ENCODE results near the gene CAPN10. TPM values are rescaled to one million over a fixed set of nuclear protein-coding genes. Genes with fewer than 3 reads are reported as not detected.

The CAPN10 gene
- total RNA-seq, 4 donors from 2014 or later, result 28.0 to 66.3 (median 54.8) TPM

DNA sequence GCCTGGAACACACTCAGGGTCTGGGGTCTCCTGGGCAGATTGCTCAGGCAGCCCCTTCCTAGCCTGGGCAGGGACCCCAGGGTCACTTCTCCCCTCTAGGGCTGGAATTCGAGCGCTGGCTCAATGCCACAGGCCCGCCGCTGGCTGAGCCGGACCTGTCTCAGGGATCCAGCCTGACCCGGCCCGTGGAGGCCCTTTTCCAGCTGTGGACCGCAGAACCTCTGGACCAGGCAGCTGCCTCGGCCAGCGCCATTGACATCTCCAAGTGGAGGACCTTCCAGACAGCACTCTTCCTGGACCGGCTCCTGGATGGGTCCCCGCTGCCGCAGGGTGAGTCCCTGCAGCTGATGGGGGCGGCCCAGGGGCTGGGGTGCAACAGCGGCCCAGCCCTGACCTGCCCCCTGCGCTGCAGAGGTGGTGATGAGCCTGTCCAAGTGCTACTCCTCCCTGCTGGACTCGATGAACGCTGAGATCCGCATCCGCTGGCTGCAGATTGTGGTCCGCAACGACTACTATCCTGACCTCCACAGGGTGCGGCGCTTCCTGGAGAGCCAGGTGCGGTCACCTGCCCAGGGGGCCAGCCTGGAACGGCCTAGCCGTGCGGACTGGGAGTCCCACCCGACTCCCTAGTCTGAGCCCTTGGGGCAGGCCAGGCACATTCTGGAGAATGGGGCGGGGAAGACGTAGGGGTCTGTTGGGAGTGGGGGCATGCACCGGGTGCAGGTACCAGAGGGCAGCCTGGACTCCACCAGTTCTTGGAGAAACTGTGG lies 9.9 kb upstream of the CAPN10 start:
- Histone ChIP-seq H3K4me3 (no peak overlapping the region), H3K27ac (peak overlapping the region in 2 of 4 donors; percentile 42 to 77), H3K36me3 (peaks cover 0 to 90% (median 21%) of the 10 kb centered on the region in 3 donors), H3K27me3 (no peaks in the 10 kb centered on the region), H3K4me1 (peaks cover 0 to 49% (median 14%) of the 10 kb centered on the region in 4 donors), H3K9me3 (peaks cover 0 to 7% (median 0%) of the 10 kb centered on the region in 4 donors)
- no peak for DNase-seq (ENCODE audit: low spot score in 2 of 2)
- 89 to 93% methylated on average over 6 to 29 of the region's 32 CpGs for WGBS, 2 donors
- TF ChIP-seq EP300 (IDR thresholded peaks at IDR 0.05) (no peak), POLR2A (IDR thresholded peaks at IDR 0.05) (no peak)
- TF ChIP-seq, protein P1, sequence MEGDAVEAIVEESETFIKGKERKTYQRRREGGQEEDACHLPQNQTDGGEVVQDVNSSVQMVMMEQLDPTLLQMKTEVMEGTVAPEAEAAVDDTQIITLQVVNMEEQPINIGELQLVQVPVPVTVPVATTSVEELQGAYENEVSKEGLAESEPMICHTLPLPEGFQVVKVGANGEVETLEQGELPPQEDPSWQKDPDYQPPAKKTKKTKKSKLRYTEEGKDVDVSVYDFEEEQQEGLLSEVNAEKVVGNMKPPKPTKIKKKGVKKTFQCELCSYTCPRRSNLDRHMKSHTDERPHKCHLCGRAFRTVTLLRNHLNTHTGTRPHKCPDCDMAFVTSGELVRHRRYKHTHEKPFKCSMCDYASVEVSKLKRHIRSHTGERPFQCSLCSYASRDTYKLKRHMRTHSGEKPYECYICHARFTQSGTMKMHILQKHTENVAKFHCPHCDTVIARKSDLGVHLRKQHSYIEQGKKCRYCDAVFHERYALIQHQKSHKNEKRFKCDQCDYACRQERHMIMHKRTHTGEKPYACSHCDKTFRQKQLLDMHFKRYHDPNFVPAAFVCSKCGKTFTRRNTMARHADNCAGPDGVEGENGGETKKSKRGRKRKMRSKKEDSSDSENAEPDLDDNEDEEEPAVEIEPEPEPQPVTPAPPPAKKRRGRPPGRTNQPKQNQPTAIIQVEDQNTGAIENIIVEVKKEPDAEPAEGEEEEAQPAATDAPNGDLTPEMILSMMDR (IDR thresholded peaks at IDR 0.05), result no peak

DNA sequence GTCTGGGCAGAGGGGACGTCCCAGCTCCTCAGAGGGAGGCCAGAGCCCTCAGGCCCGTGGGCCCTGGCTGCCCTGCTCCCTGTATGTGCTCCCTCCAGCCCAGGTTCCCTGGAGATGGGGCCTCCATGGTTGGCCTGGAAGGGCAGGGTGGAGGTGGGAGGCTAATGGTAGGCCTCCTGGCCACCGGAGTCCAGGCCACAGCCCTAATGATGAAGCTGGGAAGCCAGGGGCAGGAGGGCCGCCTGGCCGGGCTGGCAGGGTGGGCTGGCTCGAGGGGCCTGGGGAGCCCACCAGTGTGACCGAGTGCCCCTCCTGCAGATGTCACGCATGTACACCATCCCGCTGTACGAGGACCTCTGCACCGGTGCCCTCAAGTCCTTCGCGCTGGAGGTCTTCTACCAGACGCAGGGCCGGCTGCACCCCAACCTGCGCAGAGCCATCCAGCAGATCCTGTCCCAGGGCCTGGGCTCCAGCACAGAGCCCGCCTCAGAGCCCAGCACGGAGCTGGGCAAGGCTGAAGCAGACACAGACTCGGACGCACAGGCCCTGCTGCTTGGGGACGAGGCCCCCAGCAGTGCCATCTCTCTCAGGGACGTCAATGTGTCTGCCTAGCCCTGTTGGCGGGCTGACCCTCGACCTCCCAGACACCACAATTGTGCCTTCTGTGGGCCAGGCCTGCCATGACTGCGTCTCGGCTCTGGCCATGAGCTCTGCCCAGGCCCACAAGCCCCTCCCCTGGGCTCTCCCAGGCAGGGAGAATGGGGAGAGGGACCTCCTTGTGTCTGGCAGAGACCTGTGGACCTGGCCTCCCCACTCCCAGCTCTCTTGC lies 9.0 kb upstream of the CAPN10 start:
- no peak for TF ChIP-seq EP300 (IDR thresholded peaks at IDR 0.05)
- TF ChIP-seq, protein P1 (IDR thresholded peaks at IDR 0.05), result no peak
- TF ChIP-seq POLR2A (IDR thresholded peaks at IDR 0.05), result no peak
- H3K27ac ChIP-seq, result peak overlapping the region in 3 of 4 donors; percentile 2 to 77 (median 42)

DNA sequence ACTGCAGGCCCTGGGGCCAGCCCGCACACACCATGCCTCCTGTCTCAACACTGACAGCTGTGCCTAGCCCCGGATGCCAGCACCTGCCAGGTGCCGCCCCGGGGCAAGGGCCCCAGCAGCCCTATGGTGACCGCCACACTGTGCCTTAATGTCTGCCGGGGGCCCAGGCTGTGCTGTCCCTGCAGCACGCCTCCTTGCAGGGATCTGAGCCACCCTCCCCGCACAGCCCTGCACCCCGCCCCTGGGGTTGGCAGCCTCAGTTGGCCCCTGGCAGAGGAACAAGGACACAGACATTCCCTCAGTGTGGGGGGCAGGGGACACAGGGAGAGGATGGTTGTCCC lies 8.5 kb upstream of the CAPN10 start:
- H3K27ac ChIP-seq, result peak overlapping the region in 3 of 4 donors; percentile 2 to 77 (median 42)
- TF ChIP-seq POLR2A (IDR thresholded peaks at IDR 0.05) (no peak), EP300 (IDR thresholded peaks at IDR 0.05) (no peak)
- TF ChIP-seq, protein P1 (IDR thresholded peaks at IDR 0.05), result no peak
- DNase-seq (ENCODE audit: low spot score in 2 of 2), result no peak
- H3K4me3 ChIP-seq, result no peak overlapping the region
- H3K27me3 ChIP-seq, result no peaks in the 10 kb centered on the region
- peaks cover 0 to 76% (median 21%) of the 10 kb centered on the region in 3 donors for H3K36me3 ChIP-seq
- H3K4me1 ChIP-seq, result peaks cover 0 to 53% (median 14%) of the 10 kb centered on the region in 4 donors
- H3K9me3 ChIP-seq, result peaks cover 0 to 7% (median 0%) of the 10 kb centered on the region in 4 donors
- 84 to 87% methylated on average over 4 to 9 of the region's 9 CpGs for WGBS, 2 donors

More for the DNA sequence above, 9.0 kb upstream of the CAPN10 start:
- DNase-seq (ENCODE audit: low spot score in 2 of 2), result no peak
- Histone ChIP-seq H3K4me3 (no peak overlapping the region), H3K36me3 (peaks cover 0 to 82% (median 21%) of the 10 kb centered on the region in 3 donors), H3K27me3 (no peaks in the 10 kb centered on the region), H3K4me1 (peaks cover 0 to 49% (median 14%) of the 10 kb centered on the region in 4 donors), H3K9me3 (peaks cover 0 to 7% (median 0%) of the 10 kb centered on the region in 4 donors)
- 67 to 81% methylated on average over 6 to 22 of the region's 26 CpGs for WGBS, 2 donors

DNA sequence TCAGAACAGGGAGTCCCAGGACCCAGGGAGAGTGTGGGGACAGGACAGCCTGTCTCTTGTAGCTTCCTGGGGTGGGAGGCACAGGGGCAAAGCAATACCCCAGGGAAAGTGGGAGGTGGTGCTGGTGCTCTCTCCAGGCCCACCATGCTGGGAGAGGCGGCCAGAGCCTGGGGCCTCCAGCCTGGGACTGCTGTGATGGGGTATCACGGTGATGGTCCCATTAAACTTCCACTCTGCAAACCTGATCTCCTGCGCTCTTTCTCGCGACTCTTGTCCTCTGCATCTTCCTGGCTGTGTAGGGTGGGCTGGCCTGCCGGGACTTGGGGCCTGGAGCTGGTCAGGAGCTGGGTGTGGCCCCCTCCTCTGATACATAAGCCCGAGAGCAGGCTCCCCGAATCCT lies 8.0 kb upstream of the CAPN10 start:
- Histone ChIP-seq H3K9me3 (peaks cover 0 to 7% (median 0%) of the 10 kb centered on the region in 4 donors), H3K36me3 (peaks cover 0 to 72% (median 21%) of the 10 kb centered on the region in 3 donors), H3K27ac (peak overlapping the region in 2 of 4 donors; percentile 42 to 77), H3K4me1 (peaks cover 0 to 53% (median 14%) of the 10 kb centered on the region in 4 donors), H3K27me3 (no peaks in the 10 kb centered on the region), H3K4me3 (no peak overlapping the region)
- TF ChIP-seq EP300 (IDR thresholded peaks at IDR 0.05), result no peak
- no peak for TF ChIP-seq POLR2A (IDR thresholded peaks at IDR 0.05)
- TF ChIP-seq, protein P1 (IDR thresholded peaks at IDR 0.05), result no peak
- DNase-seq (ENCODE audit: low spot score in 2 of 2), result no peak
- WGBS, 2 donors, result 81 to 92% methylated on average over 6 to 8 of the region's 8 CpGs

All from tibial nerve (tissue), 4 donors.